GM10248 (cell line): ENCODE data around the gene FCRL4.
A peak's percentile ranks its signal among the peaks of the same experiment; 100 is the strongest.

Experiments used
- CTCF ChIA-PET: fragments of 300-600 bp; sonication (Branson Sonifier 250); formaldehyde crosslinking; extraction: SDS; loops from one replicate; lab custom pipeline; 2021; ENCODE audit warnings: antibody characterized with exemption; lab: Yijun Ruan, JAX
- POLR2A ChIA-PET: fragments of 350-650 bp; sonication (Branson Sonifier 250); formaldehyde crosslinking; extraction: SDS; loops from one replicate; lab custom pipeline; 2020; ENCODE audit warnings: antibody characterized with exemption; lab: Yijun Ruan, JAX
- DNase-seq: peaks from one replicate; pipeline ENCODE4 v3.0.0; 2012; ENCODE audit errors: extremely low spot score
- TF ChIP-seq, protein P1 (sequence below): IDR thresholded peaks from 2 replicates; pipeline ENCODE4 v1.5.1; 2012; ENCODE audit warnings: mild to moderate bottlenecking, low read depth; ENCODE audit errors: extremely low read depth, missing control alignments, control extremely low read depth

Gene FCRL4

DNA sequence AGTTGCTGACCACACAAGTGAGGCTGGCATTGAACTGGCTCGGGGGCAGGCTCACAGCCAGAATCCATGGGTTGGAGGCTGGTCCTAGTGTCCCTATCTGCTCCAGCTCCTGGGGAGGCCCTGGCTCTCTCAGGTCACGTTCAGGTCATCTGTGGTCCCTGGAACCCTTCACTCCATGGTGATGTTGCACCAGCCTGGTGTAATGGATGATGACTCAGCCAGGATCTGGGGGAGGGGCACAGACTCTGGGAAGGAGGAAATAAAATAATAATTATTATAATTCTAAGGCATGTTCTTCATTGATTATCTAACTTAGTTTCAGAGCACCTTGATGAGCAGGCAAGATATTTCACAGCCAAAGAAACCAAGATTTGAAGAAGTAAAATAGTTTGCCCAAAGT is 26.6 kb upstream of the FCRL4 start:
- POLR2A ChIA-PET = no interaction called here
- TF ChIP-seq, protein P1, sequence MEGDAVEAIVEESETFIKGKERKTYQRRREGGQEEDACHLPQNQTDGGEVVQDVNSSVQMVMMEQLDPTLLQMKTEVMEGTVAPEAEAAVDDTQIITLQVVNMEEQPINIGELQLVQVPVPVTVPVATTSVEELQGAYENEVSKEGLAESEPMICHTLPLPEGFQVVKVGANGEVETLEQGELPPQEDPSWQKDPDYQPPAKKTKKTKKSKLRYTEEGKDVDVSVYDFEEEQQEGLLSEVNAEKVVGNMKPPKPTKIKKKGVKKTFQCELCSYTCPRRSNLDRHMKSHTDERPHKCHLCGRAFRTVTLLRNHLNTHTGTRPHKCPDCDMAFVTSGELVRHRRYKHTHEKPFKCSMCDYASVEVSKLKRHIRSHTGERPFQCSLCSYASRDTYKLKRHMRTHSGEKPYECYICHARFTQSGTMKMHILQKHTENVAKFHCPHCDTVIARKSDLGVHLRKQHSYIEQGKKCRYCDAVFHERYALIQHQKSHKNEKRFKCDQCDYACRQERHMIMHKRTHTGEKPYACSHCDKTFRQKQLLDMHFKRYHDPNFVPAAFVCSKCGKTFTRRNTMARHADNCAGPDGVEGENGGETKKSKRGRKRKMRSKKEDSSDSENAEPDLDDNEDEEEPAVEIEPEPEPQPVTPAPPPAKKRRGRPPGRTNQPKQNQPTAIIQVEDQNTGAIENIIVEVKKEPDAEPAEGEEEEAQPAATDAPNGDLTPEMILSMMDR = no peak
- no peak for DNase-seq
- CTCF ChIA-PET = interaction anchor here (0.7 to 4.7 kb wide), 9 partner anchors 11 to 254 kb away, joined by 3 to 34 read pairs (median 5); no protein-coding TSS in a partner anchor

DNA sequence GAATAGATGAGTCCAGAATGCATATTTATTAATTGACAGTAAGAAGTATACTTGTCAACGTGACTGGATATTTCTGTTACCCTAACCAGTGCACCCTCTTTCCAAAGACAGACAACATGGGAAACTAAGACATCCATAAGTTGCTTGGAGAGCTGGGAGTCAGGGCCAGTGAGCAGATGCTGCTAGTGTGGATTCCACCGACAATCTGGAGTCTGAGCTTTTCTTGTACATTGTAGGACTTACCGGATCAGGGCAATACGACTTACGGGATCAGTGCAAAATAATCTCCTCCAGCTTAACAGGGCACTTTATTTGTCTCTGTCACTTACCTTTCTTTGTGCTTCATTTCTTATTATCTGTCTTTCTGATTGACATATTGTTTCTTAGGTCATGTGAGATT is 24.6 kb upstream of the FCRL4 start:
- DNase-seq = no peak
- POLR2A ChIA-PET = no interaction called here
- TF ChIP-seq, protein P1 = no peak
- CTCF ChIA-PET = interaction anchor here (0.9 to 1.4 kb wide), 5 partner anchors 10 to 68 kb away, joined by 3 to 10 read pairs (median 4); no protein-coding TSS in a partner anchor

DNA sequence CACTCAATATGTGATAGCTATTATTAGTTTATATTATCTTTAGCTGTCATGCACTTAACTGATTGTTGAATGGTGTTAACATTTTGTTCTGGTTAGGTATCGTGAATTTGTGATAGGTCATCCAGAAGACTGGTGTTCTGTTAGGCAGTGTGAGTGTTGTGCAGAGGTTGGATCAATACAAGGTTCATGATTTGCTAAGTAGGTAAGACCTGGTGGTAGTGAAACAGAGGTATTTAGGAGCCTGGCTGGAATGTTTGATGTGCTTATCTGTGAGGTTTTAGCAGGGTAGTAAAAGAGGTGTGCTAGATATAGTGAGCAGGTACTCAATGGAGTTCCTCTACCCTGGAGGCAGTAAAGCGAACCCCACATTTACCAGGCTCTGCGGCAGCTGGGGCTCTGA is 20.3 kb upstream of the FCRL4 start:
- no peak for DNase-seq
- ChIA-PET POLR2A (no interaction called here), CTCF (interaction anchor here (2.2 kb wide), 1 partner anchor 38 kb away, joined by 5 read pairs; no protein-coding TSS in a partner anchor)
- TF ChIP-seq, protein P1 = no peak

DNA sequence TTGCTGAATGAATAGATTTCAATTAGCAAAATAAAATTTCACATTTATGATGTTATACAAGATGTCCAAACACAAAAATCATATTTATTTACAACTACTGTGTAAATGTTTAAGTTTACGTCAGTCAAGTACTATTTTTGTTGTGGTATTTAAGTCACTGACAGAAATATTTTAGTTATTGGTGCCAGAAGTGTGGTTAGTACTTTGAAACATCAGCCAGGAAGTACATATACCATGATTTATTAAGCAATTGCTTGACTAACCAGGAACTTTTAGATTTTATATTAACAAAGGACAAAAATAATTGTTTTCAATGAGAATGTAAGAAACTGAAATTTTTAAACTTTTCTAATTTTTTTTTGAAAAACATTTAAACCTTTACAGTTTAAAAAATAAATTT is 2.4 kb upstream of the FCRL4 start:
- TF ChIP-seq, protein P1 = no peak
- no peak for DNase-seq
- POLR2A ChIA-PET = no interaction called here
- CTCF ChIA-PET = interaction anchor here (1.1 kb wide), 1 partner anchor 13 kb away, joined by 3 read pairs; no protein-coding TSS in a partner anchor

DNA sequence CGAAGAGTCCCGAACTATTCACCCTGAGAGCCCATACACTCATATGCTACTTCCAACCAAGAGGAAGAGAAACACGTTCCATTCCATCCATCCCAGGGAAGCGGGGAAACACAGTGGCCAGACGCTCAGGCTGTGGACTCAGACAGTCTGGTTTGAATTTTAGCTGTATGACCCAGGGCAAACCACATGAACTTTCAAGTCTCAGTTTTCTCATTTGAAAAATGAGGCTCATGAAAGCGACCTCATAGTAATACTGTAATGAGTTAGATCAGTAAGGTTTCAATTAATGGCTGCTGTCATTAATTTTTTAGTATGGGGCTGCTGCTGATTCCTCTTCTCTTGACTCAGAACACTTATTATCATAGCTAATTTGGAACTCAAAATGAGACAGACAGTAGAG is 1.5 kb downstream of the FCRL4 start:
- POLR2A ChIA-PET = no interaction called here
- TF ChIP-seq, protein P1 = no peak
- peak; percentile 26 for DNase-seq
- CTCF ChIA-PET = interaction anchor here (0.7 to 4.4 kb wide), 6 partner anchors 10 to 90 kb away, joined by 3 to 53 read pairs (median 4); no protein-coding TSS in a partner anchor

DNA sequence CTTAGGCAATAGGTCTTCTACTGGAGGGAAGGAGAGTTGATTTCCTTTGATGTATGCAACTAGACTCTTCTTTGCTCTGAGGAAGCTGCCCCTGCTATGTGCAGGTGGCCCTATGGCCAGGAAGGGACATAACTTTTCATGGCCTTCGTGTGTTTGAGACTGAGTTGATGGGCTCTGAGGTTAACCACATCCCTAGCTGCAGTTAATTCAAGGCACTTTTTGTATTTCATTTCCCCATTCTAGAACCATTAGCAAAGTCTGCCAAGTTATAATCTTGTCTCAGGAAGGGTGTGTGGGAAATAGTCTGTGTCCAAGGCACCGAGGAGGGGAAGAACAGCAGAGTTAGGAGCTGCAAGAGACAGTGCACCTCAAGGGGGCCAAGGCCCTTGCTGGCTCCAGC is 2.5 kb downstream of the FCRL4 start:
- ChIA-PET POLR2A (no interaction called here), CTCF (interaction anchor here (1.6 to 4.4 kb wide), 5 partner anchors 9 to 96 kb away, joined by 3 to 53 read pairs (median 5); no protein-coding TSS in a partner anchor)
- TF ChIP-seq, protein P1 = no peak
- peak; percentile 63 for DNase-seq
